H9 (cell line): ENCODE results near the gene EIF2B5. TPM values are rescaled to one million over a fixed set of nuclear protein-coding genes. Genes with fewer than 3 reads are reported as not detected.

ENCODE experiments used
- DNase-seq: peaks from one replicate; pipeline ENCODE4 v3.0.0-alpha.2; 2017
- H2AFZ ChIP-seq: one replicate; pipeline ENCODE4 v1.6.1; 2013; ENCODE audit warnings: mild to moderate bottlenecking, low read length, control low read depth, moderate library complexity
- H2AK5ac ChIP-seq: 2 replicates; pipeline ENCODE4 v1.6.1; 2013; ENCODE audit warnings: low read length, control low read depth, mixed read lengths; ENCODE audit not compliant: insufficient read length
- H2BK120ac ChIP-seq: one replicate; pipeline ENCODE4 v1.6.1; 2013; ENCODE audit warnings: low read depth, mild to moderate bottlenecking, low read length, control low read depth, inconsistent platforms; ENCODE audit not compliant: poor library complexity, severe bottlenecking
- H2BK12ac ChIP-seq: 2 replicates; pipeline ENCODE4 v1.6.1; 2013; ENCODE audit warnings: low read length, control low read depth, mixed read lengths, low read depth; ENCODE audit not compliant: insufficient read length
- H2BK15ac ChIP-seq: 2 replicates; pipeline ENCODE4 v1.6.1; 2013; ENCODE audit warnings: low read depth, low read length, control low read depth
- H2BK20ac ChIP-seq: one replicate; pipeline ENCODE4 v1.6.1; 2013; ENCODE audit warnings: low read depth, mild to moderate bottlenecking, low read length, control low read depth, inconsistent platforms; ENCODE audit not compliant: poor library complexity, severe bottlenecking
- H2BK5ac ChIP-seq: 2 replicates; pipeline ENCODE4 v1.6.1; 2013; ENCODE audit warnings: low read length, control low read depth, mixed read lengths; ENCODE audit not compliant: insufficient read length
- H3K14ac ChIP-seq: 2 replicates; pipeline ENCODE4 v1.6.1; 2013; ENCODE audit warnings: low read length, control low read depth; ENCODE audit not compliant: insufficient read depth
- H3K18ac ChIP-seq: 2 replicates; pipeline ENCODE4 v1.6.1; 2013; ENCODE audit warnings: low read depth, mild to moderate bottlenecking, mixed read lengths, low read length, control low read depth; ENCODE audit not compliant: insufficient read length
- H3K23ac ChIP-seq: 2 replicates; pipeline ENCODE4 v1.6.1; 2013; ENCODE audit warnings: low read length, control low read depth, mixed read lengths, low read depth; ENCODE audit not compliant: insufficient read length
- H3K23me2 ChIP-seq: 2 replicates; pipeline ENCODE4 v1.6.1; 2013; ENCODE audit warnings: low read depth, mild to moderate bottlenecking, mixed read lengths, low read length, control low read depth; ENCODE audit not compliant: insufficient read length, poor library complexity, severe bottlenecking
- H3K27ac ChIP-seq: 2 replicates; pipeline ENCODE4 v1.5.1; 2013; ENCODE audit warnings: low read length, control low read depth, mixed read lengths, low read depth; ENCODE audit not compliant: insufficient read length
- H3K27me3 ChIP-seq: 2 replicates; pipeline ENCODE4 v1.6.1; 2013; ENCODE audit warnings: low read length, control low read depth, inconsistent platforms; ENCODE audit not compliant: insufficient read depth
- H3K4ac ChIP-seq: 2 replicates; pipeline ENCODE4 v1.6.1; 2013; ENCODE audit warnings: low read depth, mild to moderate bottlenecking, control low read depth, inconsistent platforms, low read length, moderate library complexity
- H3K4me1 ChIP-seq: 2 replicates; pipeline ENCODE4 v1.6.1; 2013; ENCODE audit warnings: low read length, control low read depth, inconsistent platforms; ENCODE audit not compliant: insufficient read depth
- H3K4me2 ChIP-seq: 2 replicates; pipeline ENCODE4 v1.6.1; 2013; ENCODE audit warnings: low read length, control low read depth, mixed read lengths; ENCODE audit not compliant: insufficient read length, insufficient read depth
- H3K56ac ChIP-seq: 2 replicates; pipeline ENCODE4 v1.6.1; 2013; ENCODE audit warnings: low read depth, mild to moderate bottlenecking, mixed read lengths, low read length, control low read depth; ENCODE audit not compliant: insufficient read length
- H3K79me1 ChIP-seq: 2 replicates; pipeline ENCODE4 v1.6.1; 2013; ENCODE audit warnings: low read depth, mild to moderate bottlenecking, moderate library complexity, low read length, control low read depth, inconsistent platforms; ENCODE audit not compliant: insufficient read depth, poor library complexity, severe bottlenecking
- H3K79me2 ChIP-seq: 2 replicates; pipeline ENCODE4 v1.6.1; 2013; ENCODE audit warnings: low read length, control low read depth, inconsistent platforms; ENCODE audit not compliant: insufficient read depth
- H3K9ac ChIP-seq: 2 replicates; pipeline ENCODE4 v1.6.1; 2013; ENCODE audit warnings: low read length, control low read depth, mixed read lengths; ENCODE audit not compliant: insufficient read length; ENCODE audit errors: extremely low read depth
- H3K9me3 ChIP-seq: one replicate; pipeline ENCODE4 v1.6.1; 2013; ENCODE audit warnings: low read depth, low read length, inconsistent platforms; ENCODE audit not compliant: control insufficient read depth
- H3T11ph ChIP-seq: one replicate; pipeline ENCODE4 v1.6.1; 2013; ENCODE audit warnings: mild to moderate bottlenecking, low read length, control low read depth, inconsistent platforms
- H4K20me1 ChIP-seq: one replicate; pipeline ENCODE4 v1.6.1; 2013; ENCODE audit not compliant: control insufficient read depth, insufficient read length, insufficient read depth
- H4K5ac ChIP-seq: 2 replicates; pipeline ENCODE4 v1.6.1; 2013; ENCODE audit warnings: low read depth, mild to moderate bottlenecking, mixed read lengths, low read length, control low read depth; ENCODE audit not compliant: insufficient read length
- H4K8ac ChIP-seq: replicated peaks from 2 replicates; pipeline ENCODE4 v1.6.1; 2013; ENCODE audit warnings: low read length, control low read depth, mixed read lengths, low read depth; ENCODE audit not compliant: insufficient read length
- H4K91ac ChIP-seq: 2 replicates; pipeline ENCODE4 v1.6.1; 2013; ENCODE audit warnings: low read depth, mild to moderate bottlenecking, moderate library complexity, mixed read lengths, low read length, control low read depth; ENCODE audit not compliant: insufficient read length
- H3K27ac Mint-ChIP-seq, 3 experiments: 2 replicates in 2 of 3; 3 replicates in 1 of 3; pipeline ENCODE4 v1.8.0; 2020 to 2021; ENCODE audit warnings: mixed read lengths in 3 of 3, mild to moderate bottlenecking in 1 of 3, moderate library complexity in 1 of 3
- H3K27me3 Mint-ChIP-seq: 2 replicates; pipeline ENCODE4 v1.8.0; 2021; ENCODE audit warnings: low read depth, mild to moderate bottlenecking, moderate library complexity, mixed read lengths
- H3K36me3 Mint-ChIP-seq, 3 experiments: 2 replicates in 2 of 3; 3 replicates in 1 of 3; pipeline ENCODE4 v1.8.0; 2020 to 2021; ENCODE audit warnings: low read depth in 3 of 3, mixed read lengths in 3 of 3; ENCODE audit not compliant: insufficient read depth in 1 of 3
- H3K4me1 Mint-ChIP-seq, 2 experiments: 2 replicates each; pipeline ENCODE4 v1.8.0; 2020; ENCODE audit warnings: mixed read lengths in 2 of 2
- H3K4me3 Mint-ChIP-seq, 2 experiments: 2 replicates in 1 of 2; 3 replicates in 1 of 2; pipeline ENCODE4 v1.8.0; 2020 to 2021; ENCODE audit warnings: mild to moderate bottlenecking in 2 of 2, mixed read lengths in 2 of 2, moderate library complexity in 1 of 2
- H3K9me3 Mint-ChIP-seq, 2 experiments: 2 replicates in 1 of 2; 3 replicates in 1 of 2; pipeline ENCODE4 v1.8.0; 2020; ENCODE audit warnings: mild to moderate bottlenecking in 2 of 2, mixed read lengths in 2 of 2, moderate library complexity in 1 of 2
- CTCF ChIP-seq: fragments of 200-600 bp; sonication (generic); conservative IDR thresholded peaks from 3 replicates; pipeline ENCODE4 v1.8.0; 2021; ENCODE audit warnings: antibody characterized with exemption, mild to moderate bottlenecking
- WGBS: extraction: QIAGEN DNeasy Blood & Tissue Kit; methylation state at CpG from one replicate; pipeline ENCODE4 v1.1.7; 2013; ENCODE audit warnings: missing lambda C conversion rate, low lambda C conversion rate, mixed read lengths; ENCODE audit not compliant: insufficient read length; ENCODE audit errors: extremely low coverage; 5-methylcytosine and 5-hydroxymethylcytosine counted together
- total RNA-seq: library from RNA; stranded (reverse); gene quantifications from 2 replicates; pipeline ENCODE4 v1.2.1, GENCODE V29; 2021

The EIF2B5 gene
- total RNA-seq, 1 experiment from 2014 or later: 42.0 TPM

GRCh38 chr3:184144505-184144904 is 9.3 kb downstream of the EIF2B5 start:
- H3K27ac Mint-ChIP-seq: peak overlapping the region in 1 of 3 experiments; percentile 58; a peak in 2 of 7 replicates
- no peak overlapping the region for H2AFZ ChIP-seq
- H2BK20ac ChIP-seq: no peak overlapping the region
- H2BK5ac ChIP-seq: no peak overlapping the region
- no peaks in the 10 kb centered on the region for H3K27me3 ChIP-seq
- H3K79me1 ChIP-seq: peaks cover 10% of the 10 kb centered on the region
- H3K27ac ChIP-seq: no peak overlapping the region
- TF ChIP-seq CTCF: no peak
- H2BK12ac ChIP-seq: no peak overlapping the region
- no peaks in the 10 kb centered on the region for H3K23me2 ChIP-seq
- DNase-seq: no peak
- H4K5ac ChIP-seq: no peak overlapping the region
- H3K14ac ChIP-seq: no peak overlapping the region
- H4K8ac ChIP-seq: no peak overlapping the region
- no peak overlapping the region for H3K18ac ChIP-seq
- H3K4me2 ChIP-seq: no peak overlapping the region
- H2BK120ac ChIP-seq: no peak overlapping the region
- no peak overlapping the region for H3K56ac ChIP-seq
- H3K4me1 ChIP-seq: no peaks in the 10 kb centered on the region
- no CpG with 5 or more reads among the region's 5 CpGs for WGBS
- no peak overlapping the region for H2BK15ac ChIP-seq
- no peak overlapping the region for H3T11ph ChIP-seq
- H3K4me1 Mint-ChIP-seq: no peaks in the 10 kb centered on the region
- H3K23ac ChIP-seq: no peak overlapping the region
- H4K91ac ChIP-seq: no peak overlapping the region
- no peak overlapping the region for H3K9ac ChIP-seq
- H3K4me3 Mint-ChIP-seq: no peak overlapping the region
- H4K20me1 ChIP-seq: no peaks in the 10 kb centered on the region
- no peaks in the 10 kb centered on the region for H3K9me3 Mint-ChIP-seq
- H3K4ac ChIP-seq: no peak overlapping the region
- H2AK5ac ChIP-seq: no peak overlapping the region
- H3K79me2 ChIP-seq: no peaks in the 10 kb centered on the region
- H3K9me3 ChIP-seq: no peaks in the 10 kb centered on the region
- peaks cover 22 to 67% (median 36%) of the 10 kb centered on the region in 3 experiments; a peak in 6 of 7 replicates for H3K36me3 Mint-ChIP-seq
- H3K27me3 Mint-ChIP-seq: no peaks in the 10 kb centered on the region
